KMS-11 (cell line): ENCODE results near the gene ARHGEF40.
A peak's percentile ranks its signal among the peaks of the same experiment; 100 is the strongest.
"Not testable (repeated sequence)": the region's sequence is repeated elsewhere in the genome, so short reads cannot be mapped to it uniquely, and the experiment has no call there.

ENCODE experiments used
- H2AFZ ChIP-seq: fragments of 200-600 bp; sonication (generic); 2 replicates; pipeline ENCODE4 v1.6.1; 2016; ENCODE audit warnings: antibody characterized with exemption, mixed run types, low read depth
- H3K27ac ChIP-seq: fragments of 200-600 bp; sonication (generic); 2 replicates; pipeline ENCODE4 v1.6.1; 2016; ENCODE audit warnings: mild to moderate bottlenecking, mixed run types
- H3K27me3 ChIP-seq: fragments of 200-600 bp; sonication (generic); 2 replicates; pipeline ENCODE4 v1.6.1; 2017; ENCODE audit warnings: mild to moderate bottlenecking, low read depth, mixed run types, moderate library complexity; ENCODE audit not compliant: insufficient read depth
- H3K36me3 ChIP-seq: fragments of 200-600 bp; sonication (generic); 2 replicates; pipeline ENCODE4 v1.6.1; 2017; ENCODE audit warnings: mild to moderate bottlenecking, mixed run types; ENCODE audit not compliant: insufficient read depth
- H3K4me1 ChIP-seq: fragments of 200-600 bp; sonication (generic); 2 replicates; pipeline ENCODE4 v1.6.1; 2016; ENCODE audit warnings: mild to moderate bottlenecking, low read depth, mixed run types; ENCODE audit not compliant: poor library complexity, severe bottlenecking
- H3K4me2 ChIP-seq: fragments of 200-600 bp; sonication (generic); 2 replicates; pipeline ENCODE4 v1.7.0; 2016; ENCODE audit warnings: mild to moderate bottlenecking, mixed run types
- H3K4me3 ChIP-seq: fragments of 200-600 bp; sonication (generic); IDR thresholded peaks from 2 replicates; pipeline ENCODE4 v1.6.1; 2017; ENCODE audit warnings: low read depth, low read length, mixed read lengths; ENCODE audit not compliant: insufficient read depth
- H3K79me2 ChIP-seq: fragments of 200-600 bp; sonication (generic); 2 replicates; pipeline ENCODE4 v1.6.1; 2016; ENCODE audit warnings: low read depth, mixed run types; ENCODE audit not compliant: insufficient read depth
- H3K9ac ChIP-seq: fragments of 200-600 bp; sonication (generic); 2 replicates; pipeline ENCODE4 v1.6.1; 2016; ENCODE audit warnings: mild to moderate bottlenecking, mixed run types
- H4K20me1 ChIP-seq: fragments of 200-600 bp; sonication (generic); 2 replicates; pipeline ENCODE4 v1.6.1; 2016; ENCODE audit warnings: mild to moderate bottlenecking, mixed run types; ENCODE audit not compliant: insufficient read depth
- CTCF ChIP-seq: fragments of 200-600 bp; sonication (generic); conservative IDR thresholded peaks from 2 replicates; pipeline ENCODE4 v1.6.1; 2017; ENCODE audit warnings: low read depth, mild to moderate bottlenecking, antibody characterized with exemption, low read length, moderate library complexity, mixed read lengths

ARHGEF40 gene

GRCh38 chr14:21037156-21037555 lies 32.9 kb upstream of the ARHGEF40 start:
- no peaks in the 10 kb centered on the region for H3K27me3 ChIP-seq
- H3K79me2 ChIP-seq = no peaks in the 10 kb centered on the region
- no peak overlapping the region for H3K27ac ChIP-seq
- no peak for TF ChIP-seq CTCF
- no peak overlapping the region for H3K4me2 ChIP-seq
- no peak overlapping the region for H3K9ac ChIP-seq
- no peaks in the 10 kb centered on the region for H3K4me1 ChIP-seq
- H3K4me3 ChIP-seq = no peak overlapping the region
- no peaks in the 10 kb centered on the region for H3K36me3 ChIP-seq
- no peaks in the 10 kb centered on the region for H4K20me1 ChIP-seq
- no peak overlapping the region for H2AFZ ChIP-seq

GRCh38 chr14:21038441-21039422 lies 31.4 kb upstream of the ARHGEF40 start:
- H3K4me3 ChIP-seq = no peak overlapping the region
- H4K20me1 ChIP-seq = no peaks in the 10 kb centered on the region
- TF ChIP-seq CTCF = no peak
- no peak overlapping the region for H3K4me2 ChIP-seq
- no peaks in the 10 kb centered on the region for H3K4me1 ChIP-seq
- no peak overlapping the region for H3K9ac ChIP-seq
- H3K36me3 ChIP-seq = no peaks in the 10 kb centered on the region
- no peak overlapping the region for H3K27ac ChIP-seq
- H2AFZ ChIP-seq = no peak overlapping the region
- no peaks in the 10 kb centered on the region for H3K27me3 ChIP-seq
- H3K79me2 ChIP-seq = no peaks in the 10 kb centered on the region

- H3K79me2 ChIP-seq = no peaks in the 10 kb centered on the region
- H3K4me1 ChIP-seq = no peaks in the 10 kb centered on the region
- H3K36me3 ChIP-seq = no peaks in the 10 kb centered on the region
- no peak overlapping the region for H3K4me3 ChIP-seq
- no peak overlapping the region for H3K27ac ChIP-seq
- H2AFZ ChIP-seq = peak overlapping the region; percentile 29; the same call in 1 of the 2 replicates
- TF ChIP-seq CTCF = peak; percentile 52
- H3K4me2 ChIP-seq = no peak overlapping the region
- no peaks in the 10 kb centered on the region for H3K27me3 ChIP-seq
- no peaks in the 10 kb centered on the region for H4K20me1 ChIP-seq
- H3K9ac ChIP-seq = no peak overlapping the region
These were observed 30.3 kb upstream of the ARHGEF40 start for GRCh38 chr14:21039585-21040369.

- Histone ChIP-seq H3K79me2 (no peaks in the 10 kb centered on the region), H4K20me1 (no peaks in the 10 kb centered on the region), H3K4me1 (no peaks in the 10 kb centered on the region), H2AFZ (no peak overlapping the region), H3K9ac (no peak overlapping the region), H3K36me3 (no peaks in the 10 kb centered on the region), H3K27ac (no peak overlapping the region), H3K4me2 (no peak overlapping the region), H3K4me3 (no peak overlapping the region), H3K27me3 (no peaks in the 10 kb centered on the region)
- TF ChIP-seq CTCF = no peak
These were observed 29.7 kb upstream of the ARHGEF40 start for GRCh38 chr14:21040370-21040925.

- H3K36me3 ChIP-seq, H3K27me3 ChIP-seq, H4K20me1 ChIP-seq, H3K4me1 ChIP-seq, H2AFZ ChIP-seq, H3K4me3 ChIP-seq, H3K79me2 ChIP-seq, H3K27ac ChIP-seq, H3K9ac ChIP-seq, H3K4me2 ChIP-seq: not testable (repeated sequence)
These were observed 29.2 kb upstream of the ARHGEF40 start for GRCh38 chr14:21040941-21041340.
